ENCODE measurements around the gene ANKLE1.

GRCh38 chr19:17266026-17266425 lies 15.7 kb upstream of the ANKLE1 start:
- TF ChIP-seq CTCF (IDR thresholded peaks at IDR 0.05) (no peak), POLR2A (IDR thresholded peaks at IDR 0.05) (no peak)

All from tibial nerve (tissue), 3 donors.